GM12873 (cell line): ENCODE measurements around the gene KCNJ4.

Source experiments
- CTCF ChIP-seq: IDR thresholded peaks from 2 replicates; pipeline ENCODE4 v1.5.1; 2012; ENCODE audit warnings: low read depth, mild to moderate bottlenecking, moderate library complexity, low read length, control low read depth; ENCODE audit not compliant: insufficient read depth; ENCODE audit errors: missing control alignments

The KCNJ4 gene

GRCh38 chr22:38455530-38456271, 702 bp upstream of the KCNJ4 start:
- TF ChIP-seq CTCF: no peak

DNA sequence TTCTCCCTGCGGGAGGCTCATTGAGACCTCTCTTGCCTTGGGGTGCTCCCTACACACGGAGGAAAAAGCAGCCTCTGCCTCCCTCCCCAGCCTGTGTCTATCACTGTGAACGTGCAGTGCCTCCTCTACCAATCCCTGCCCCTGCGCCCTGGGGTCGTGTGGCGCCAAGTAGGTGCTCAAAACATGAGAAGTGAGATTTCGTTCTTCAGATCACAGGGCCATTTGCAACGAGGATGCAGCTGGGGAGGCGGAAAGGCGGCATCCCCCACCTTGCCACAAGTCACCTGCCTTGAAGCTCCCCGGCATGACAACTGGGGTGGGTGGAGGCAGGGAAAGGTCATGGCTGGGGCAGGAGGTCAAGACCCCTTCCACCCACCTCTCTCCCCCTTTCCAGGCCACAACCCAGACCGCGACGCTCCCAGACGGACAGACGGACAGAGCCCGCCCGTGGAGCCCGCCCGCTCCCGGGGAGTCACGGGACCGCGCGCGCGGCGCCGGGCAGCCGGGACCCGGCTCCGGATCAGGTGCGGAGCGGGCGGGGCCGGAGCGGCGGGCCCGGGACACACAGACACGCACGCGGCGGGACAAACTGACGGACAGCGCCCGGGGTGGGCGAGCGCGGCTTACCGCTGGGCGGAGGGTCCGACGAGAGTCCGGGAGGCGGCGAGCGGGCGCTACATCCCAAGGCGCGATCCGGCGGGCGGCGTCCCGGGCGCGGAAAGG, 485 bp downstream of the KCNJ4 start:
- TF ChIP-seq CTCF: no peak

- TF ChIP-seq CTCF: no peak
These were observed 1.0 kb downstream of the KCNJ4 start for GRCh38 chr22:38453996-38454352.

DNA sequence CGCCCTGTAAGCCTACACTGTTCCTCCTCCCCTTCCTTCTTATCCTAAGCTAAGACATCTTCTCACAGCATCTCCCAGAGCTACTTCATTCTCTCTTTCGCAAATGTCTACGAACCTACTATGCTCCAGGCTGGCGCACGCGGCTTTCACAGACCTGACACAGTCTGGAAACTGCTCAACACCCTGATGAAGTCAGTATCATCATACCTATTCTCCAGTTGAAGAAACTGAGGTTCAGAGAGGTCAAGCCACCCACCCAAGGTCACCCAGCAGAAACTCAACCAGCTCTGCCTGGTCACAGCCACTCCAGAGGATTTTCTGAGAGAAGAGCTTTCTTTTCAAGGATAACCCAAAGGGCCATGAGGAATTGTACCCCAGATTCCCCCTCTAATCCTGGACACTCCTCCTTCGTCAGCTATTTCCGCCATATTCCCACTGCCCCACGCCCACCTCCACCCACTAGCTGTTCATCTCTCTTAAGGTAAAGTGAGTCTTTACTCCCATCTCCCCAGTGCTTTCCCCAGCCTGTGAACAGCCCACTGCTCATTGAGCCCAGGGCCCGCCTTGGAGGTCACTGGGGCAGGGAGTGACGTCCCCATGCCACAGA, 1.8 kb downstream of the KCNJ4 start:
- TF ChIP-seq CTCF: no peak

DNA sequence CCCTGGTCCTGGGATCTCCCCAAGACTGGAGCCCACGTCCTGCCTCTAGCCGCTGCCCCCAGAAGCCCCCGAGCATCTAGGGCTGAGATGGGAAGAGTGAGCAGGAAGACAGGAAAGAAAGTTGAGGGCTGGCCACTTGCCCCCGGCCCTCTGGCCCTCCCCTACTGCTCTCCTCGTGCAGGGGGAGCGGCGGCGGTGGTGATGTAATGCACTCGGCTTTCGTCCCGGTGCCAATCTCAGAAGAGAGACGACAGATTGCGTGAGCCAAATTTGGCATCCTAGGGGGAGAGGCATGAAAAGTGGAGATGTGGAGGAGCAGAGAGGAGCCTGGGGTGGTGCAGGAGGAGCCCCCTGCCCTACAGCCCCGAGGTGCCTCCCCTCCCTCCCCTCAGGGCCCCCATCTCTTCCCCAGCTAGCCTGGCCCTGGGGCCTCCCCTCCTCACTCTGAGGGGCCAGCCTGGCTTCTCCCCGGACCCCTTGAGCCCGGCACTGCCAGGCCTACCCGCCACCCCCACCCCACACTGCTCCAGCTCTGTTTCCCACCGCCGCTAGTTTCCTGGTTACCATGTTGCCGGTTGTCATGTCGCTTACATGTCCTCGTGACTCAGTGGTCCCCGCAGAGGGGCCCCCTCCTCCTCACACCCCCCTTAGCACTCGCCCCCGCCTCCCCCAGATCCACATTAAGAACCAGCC, 2.5 kb downstream of the KCNJ4 start:
- no peak for TF ChIP-seq CTCF

DNA sequence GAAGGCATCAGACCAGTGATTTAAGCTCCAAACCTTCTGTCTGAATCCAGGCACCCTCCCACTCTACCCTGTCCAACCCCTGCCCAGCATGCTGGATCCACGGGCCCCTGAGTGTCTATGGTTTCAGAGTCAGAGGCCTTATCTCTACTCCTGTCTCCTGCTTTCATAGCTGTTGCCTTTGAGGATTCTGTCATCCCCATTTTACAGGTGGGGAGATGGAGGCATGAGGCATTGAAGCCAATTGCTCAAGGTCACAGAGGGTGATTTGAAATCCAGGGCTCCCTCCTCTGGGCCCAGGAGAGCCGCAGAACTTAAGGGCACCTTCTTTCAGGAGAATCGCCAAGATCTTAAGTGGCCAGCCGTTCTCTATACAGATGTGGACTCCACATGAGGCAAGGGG, 3.1 kb downstream of the KCNJ4 start:
- no peak for TF ChIP-seq CTCF

- no peak for TF ChIP-seq CTCF
These were observed 3.6 kb downstream of the KCNJ4 start for GRCh38 chr22:38451404-38451803.
